Loucy (cell line): ENCODE results near the gene GAREM2.

Experiments
- H2AFZ ChIP-seq: fragments of 200-600 bp; sonication (generic); 2 replicates; pipeline ENCODE4 v1.6.0; 2016; ENCODE audit warnings: antibody characterized with exemption, mild to moderate bottlenecking, low read length, moderate library complexity
- H3F3A ChIP-seq: fragments of 200-600 bp; 2 replicates; pipeline ENCODE4 v1.6.0; 2016; ENCODE audit warnings: antibody characterized with exemption, low read depth, mild to moderate bottlenecking
- H3K27me3 ChIP-seq: fragments of 200-600 bp; sonication (generic); 2 replicates; pipeline ENCODE4 v1.6.1; 2014; ENCODE audit warnings: low read length, mild to moderate bottlenecking; ENCODE audit not compliant: insufficient read depth, poor library complexity, severe bottlenecking
- H3K36me3 ChIP-seq: fragments of 200-600 bp; sonication (generic); 2 replicates; pipeline ENCODE4 v1.6.1; 2016; ENCODE audit warnings: low read length; ENCODE audit not compliant: insufficient read depth
- H3K4me1 ChIP-seq: fragments of 200-600 bp; sonication (generic); 2 replicates; pipeline ENCODE4 v1.5.1; 2014; ENCODE audit warnings: low read length, mild to moderate bottlenecking; ENCODE audit not compliant: insufficient read depth, poor library complexity, severe bottlenecking
- H3K4me2 ChIP-seq: fragments of 200-600 bp; sonication (generic); 2 replicates; pipeline ENCODE4 v1.6.0; 2014; ENCODE audit warnings: antibody characterized with exemption, low read length, low read depth, mild to moderate bottlenecking; ENCODE audit not compliant: poor library complexity, severe bottlenecking
- H3K4me3 ChIP-seq: fragments of 200-600 bp; sonication (generic); 2 replicates; pipeline ENCODE4 v1.5.1; 2014; ENCODE audit warnings: low read length, mild to moderate bottlenecking, mixed read lengths; ENCODE audit not compliant: poor library complexity, severe bottlenecking
- H3K79me2 ChIP-seq: fragments of 200-600 bp; sonication (generic); 2 replicates; pipeline ENCODE4 v1.6.1; 2014; ENCODE audit warnings: low read length; ENCODE audit not compliant: insufficient read depth
- H3K9ac ChIP-seq: fragments of 200-600 bp; sonication (generic); 2 replicates; pipeline ENCODE4 v1.6.0; 2014; ENCODE audit warnings: mild to moderate bottlenecking, low read depth, low read length, moderate library complexity; ENCODE audit not compliant: poor library complexity, severe bottlenecking
- H3K9me2 ChIP-seq: fragments of 200-600 bp; sonication (generic); replicated peaks from 2 replicates; pipeline ENCODE4 v1.6.1; 2016; ENCODE audit warnings: low read depth, low read length, mixed read lengths
- H3K9me3 ChIP-seq: fragments of 200-600 bp; sonication (generic); 2 replicates; pipeline ENCODE4 v1.6.1; 2014; ENCODE audit warnings: mild to moderate bottlenecking, antibody characterized with exemption, low read length, low read depth; ENCODE audit not compliant: insufficient read depth
- H4K20me1 ChIP-seq: fragments of 200-600 bp; sonication (generic); 2 replicates; pipeline ENCODE4 v1.6.0; 2014; ENCODE audit warnings: antibody characterized with exemption, low read length, mild to moderate bottlenecking; ENCODE audit not compliant: insufficient read depth, poor library complexity, severe bottlenecking
- EZH2phosphoT487 ChIP-seq: fragments of 200-600 bp; IDR thresholded peaks from 2 replicates; pipeline ENCODE4 v1.6.1; 2018; ENCODE audit warnings: antibody characterized with exemption, mild to moderate bottlenecking, moderate library complexity, borderline replicate concordance
- TF ChIP-seq, protein P1 (sequence below): fragments of 200-600 bp; sonication (generic); conservative IDR thresholded peaks from 2 replicates; pipeline ENCODE4 v1.5.1; 2014; ENCODE audit warnings: mild to moderate bottlenecking, antibody characterized with exemption, low read length

GAREM2 gene

DNA sequence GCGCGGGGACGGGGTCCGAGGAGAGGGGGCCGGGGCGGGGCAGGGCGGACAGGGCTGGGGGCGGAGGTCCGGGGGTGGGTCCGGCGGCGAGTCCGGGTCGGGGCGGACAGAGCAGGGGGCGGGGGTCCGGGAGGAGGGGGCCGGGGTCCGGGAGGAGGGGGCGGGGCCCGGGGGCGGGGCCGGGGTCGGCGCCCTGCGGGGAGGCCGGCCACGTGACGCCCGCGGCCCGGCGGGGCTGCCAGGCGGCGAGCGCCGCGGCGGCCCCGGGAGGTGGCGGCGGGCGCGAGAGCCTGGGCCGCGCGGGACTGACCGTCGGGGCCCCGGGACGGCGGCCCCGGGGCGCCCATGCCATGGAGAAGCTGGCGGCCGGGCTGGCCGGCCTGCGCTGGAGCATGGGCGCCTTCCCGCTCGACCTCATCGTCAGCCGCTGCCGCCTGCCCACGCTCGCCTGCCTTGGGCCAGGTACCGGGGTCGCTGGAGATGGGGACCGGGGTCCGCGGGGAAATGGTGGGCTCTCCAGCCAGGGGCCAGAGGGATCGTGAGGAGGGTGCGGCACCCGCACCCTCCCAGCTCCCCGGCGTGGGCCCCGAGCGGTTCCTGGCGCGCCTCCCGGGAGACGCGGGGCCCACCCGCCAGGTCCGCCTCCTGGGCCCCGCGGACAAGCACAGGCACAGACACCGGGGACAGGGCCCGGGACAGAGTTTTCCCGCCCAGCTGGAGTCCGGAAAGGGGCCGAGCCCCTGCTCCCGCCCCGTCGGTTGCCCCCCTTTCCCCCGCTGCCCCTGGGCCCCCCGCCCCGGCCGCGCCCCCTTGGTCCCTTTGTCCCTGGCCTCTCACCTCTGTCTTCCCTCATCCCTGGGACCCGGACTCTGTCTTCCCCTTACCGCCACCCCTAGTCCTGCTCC, at the start of gene GAREM2:
Gene GAREM2, plus strand, starts transcription at position 218 of the 905 bp plus-strand sequence. Its CDS starts 133 bp downstream, at position 351.
- no peaks in the 10 kb centered on the region for H4K20me1 ChIP-seq
- H3K79me2 ChIP-seq = no peaks in the 10 kb centered on the region
- no peak for TF ChIP-seq EZH2phosphoT487
- TF ChIP-seq, protein P1, sequence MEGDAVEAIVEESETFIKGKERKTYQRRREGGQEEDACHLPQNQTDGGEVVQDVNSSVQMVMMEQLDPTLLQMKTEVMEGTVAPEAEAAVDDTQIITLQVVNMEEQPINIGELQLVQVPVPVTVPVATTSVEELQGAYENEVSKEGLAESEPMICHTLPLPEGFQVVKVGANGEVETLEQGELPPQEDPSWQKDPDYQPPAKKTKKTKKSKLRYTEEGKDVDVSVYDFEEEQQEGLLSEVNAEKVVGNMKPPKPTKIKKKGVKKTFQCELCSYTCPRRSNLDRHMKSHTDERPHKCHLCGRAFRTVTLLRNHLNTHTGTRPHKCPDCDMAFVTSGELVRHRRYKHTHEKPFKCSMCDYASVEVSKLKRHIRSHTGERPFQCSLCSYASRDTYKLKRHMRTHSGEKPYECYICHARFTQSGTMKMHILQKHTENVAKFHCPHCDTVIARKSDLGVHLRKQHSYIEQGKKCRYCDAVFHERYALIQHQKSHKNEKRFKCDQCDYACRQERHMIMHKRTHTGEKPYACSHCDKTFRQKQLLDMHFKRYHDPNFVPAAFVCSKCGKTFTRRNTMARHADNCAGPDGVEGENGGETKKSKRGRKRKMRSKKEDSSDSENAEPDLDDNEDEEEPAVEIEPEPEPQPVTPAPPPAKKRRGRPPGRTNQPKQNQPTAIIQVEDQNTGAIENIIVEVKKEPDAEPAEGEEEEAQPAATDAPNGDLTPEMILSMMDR = no peak
- H3K4me3 ChIP-seq = no peak within 1 kb of the TSS
- H3K4me2 ChIP-seq = no peak within 1 kb of the TSS
- no peaks in the 10 kb centered on the region for H3K27me3 ChIP-seq
- H3K9ac ChIP-seq = no peak within 1 kb of the TSS
- H3K9me2 ChIP-seq = no peaks in the 10 kb centered on the region
- H2AFZ ChIP-seq = no peak within 1 kb of the TSS
- H3K4me1 ChIP-seq = no peaks in the 10 kb centered on the region
- H3F3A ChIP-seq = no peaks in the 10 kb centered on the region
- H3K36me3 ChIP-seq = no peaks in the 10 kb centered on the region
- H3K9me3 ChIP-seq = no peaks in the 10 kb centered on the region

GRCh38 chr2:26123426-26123825, 49.5 kb upstream of the GAREM2 start:
- Histone ChIP-seq H3K4me1 (no peaks in the 10 kb centered on the region), H4K20me1 (no peaks in the 10 kb centered on the region), H3K4me2 (no peak overlapping the region), H3K9me2 (no peaks in the 10 kb centered on the region), H3K4me3 (no peak overlapping the region), H3F3A (no peaks in the 10 kb centered on the region), H3K27me3 (no peaks in the 10 kb centered on the region), H3K79me2 (peaks cover 34% of the 10 kb centered on the region), H3K9me3 (no peaks in the 10 kb centered on the region), H3K9ac (no peak overlapping the region), H3K36me3 (peaks cover 22% of the 10 kb centered on the region; the same call in 1 of the 2 replicates), H2AFZ (no peak overlapping the region)
- TF ChIP-seq EZH2phosphoT487 = no peak
- TF ChIP-seq, protein P1 = no peak

- no peaks in the 10 kb centered on the region for H3K27me3 ChIP-seq
- H3K9me3 ChIP-seq = no peaks in the 10 kb centered on the region
- H3F3A ChIP-seq = no peaks in the 10 kb centered on the region
- no peaks in the 10 kb centered on the region for H3K9me2 ChIP-seq
- no peak overlapping the region for H3K4me3 ChIP-seq
- H4K20me1 ChIP-seq = peaks cover 4% of the 10 kb centered on the region
- no peak overlapping the region for H2AFZ ChIP-seq
- H3K4me1 ChIP-seq = no peaks in the 10 kb centered on the region
- no peak overlapping the region for H3K9ac ChIP-seq
- no peak overlapping the region for H3K4me2 ChIP-seq
- H3K36me3 ChIP-seq = peaks cover 37% of the 10 kb centered on the region
- peaks cover 20% of the 10 kb centered on the region for H3K79me2 ChIP-seq
- TF ChIP-seq, protein P1 = no peak
These were observed 46.8 kb upstream of the GAREM2 start for GRCh38 chr2:26126074-26126473.
